ENCODE data around the gene ZFP90.

- TF ChIP-seq REST (IDR thresholded peaks at IDR 0.05; ENCODE audit: borderline replicate concordance) = no peak
- no peak for TF ChIP-seq REST (CRISPR knock-in tag; IDR thresholded peaks at IDR 0.05; ENCODE audit: low read depth)
- no peak for TF ChIP-seq SRSF9 (IDR thresholded peaks at IDR 0.05; ENCODE audit: borderline replicate concordance, low read depth, low read length)
- TF ChIP-seq ESRRB (CRISPR knock-in tag; IDR thresholded peaks at IDR 0.05; ENCODE audit: borderline replicate concordance) = no peak
- no peak for TF ChIP-seq PATZ1 (CRISPR knock-in tag; IDR thresholded peaks at IDR 0.05; ENCODE audit: borderline replicate concordance)
- no peak for TF ChIP-seq SMARCA5 (IDR thresholded peaks at IDR 0.05)
- no peak for TF ChIP-seq ETV6 (IDR thresholded peaks at IDR 0.05; ENCODE audit: borderline replicate concordance in 1 of 2, low read depth in 2 of 2, low read length in 1 of 2)
- TF ChIP-seq ETV6 (CRISPR knock-in tag; IDR thresholded peaks at IDR 0.05; ENCODE audit: borderline replicate concordance) = no peak
- no peak for TF ChIP-seq POLR2A (conservative IDR thresholded peaks at IDR 0.05)
- TF ChIP-seq SREBF1 (IDR thresholded peaks at IDR 0.05; ENCODE audit: borderline replicate concordance, low read depth, low read length) = no peak
These were observed 78.6 kb downstream of the ZFP90 start for GRCh38 chr16:68617734-68618133.

All from K562 (cell line).